PC-3 (cell line): ENCODE data around the gene CNTN4. TPM values are rescaled to one million over a fixed set of nuclear protein-coding genes. Genes with fewer than 3 reads are reported as not detected.

ENCODE experiments used
- ATAC-seq: fragments of 200-7000 bp; cut with Tn5 transposase; 2 replicates; pipeline ENCODE4 v1.9.1; 2020; ENCODE audit warnings: mild to moderate bottlenecking, moderate library complexity
- BruUV-seq: library from RNA; stranded (reverse); fragments of 400-500 nt; replicated peaks from 2 replicates; lab custom pipeline; 2021; lab: Mats Ljungman, UMichigan
- CTCF ChIA-PET: fragments of 300-600 bp; sonication (Branson Sonifier 250); formaldehyde crosslinking; loops from one replicate; lab custom pipeline; 2022; ENCODE audit warnings: antibody characterized with exemption; lab: Charles Lee
- POLR2A ChIA-PET: fragments of 300-600 bp; sonication (Branson Sonifier 250); formaldehyde crosslinking; loops from one replicate; lab custom pipeline; 2022; ENCODE audit warnings: antibody characterized with exemption; ENCODE audit not compliant: unreplicated experiment; lab: Charles Lee
- DNase-seq: peaks from one replicate; pipeline ENCODE4 v3.0.0-alpha.2; 2015
- H2AFZ ChIP-seq: fragments of 300-600 bp; sonication (generic); 2 replicates; pipeline ENCODE4 v1.6.0; 2016; ENCODE audit warnings: antibody characterized with exemption, low read length
- H3F3A ChIP-seq: fragments of 300-600 bp; sonication (generic); one replicate; pipeline ENCODE4 v1.6.0; 2017; ENCODE audit warnings: antibody characterized with exemption, low read length, control low read depth, mild to moderate bottlenecking; ENCODE audit not compliant: unreplicated experiment
- H3K27ac ChIP-seq: fragments of 300-600 bp; sonication (generic); 2 replicates; pipeline ENCODE4 v1.5.1; 2016; ENCODE audit warnings: mild to moderate bottlenecking, low read length
- H3K27me3 ChIP-seq: fragments of 300-600 bp; sonication (generic); 2 replicates; pipeline ENCODE4 v1.6.1; 2016; ENCODE audit warnings: low read length, mixed read lengths
- H3K36me3 ChIP-seq: fragments of 300-600 bp; sonication (generic); 2 replicates; pipeline ENCODE4 v1.6.1; 2016; ENCODE audit warnings: low read depth, mixed run types, low read length, mixed read lengths
- H3K4me1 ChIP-seq: fragments of 300-600 bp; sonication (generic); 2 replicates; pipeline ENCODE4 v1.5.1; 2016; ENCODE audit warnings: low read length; ENCODE audit not compliant: insufficient read depth
- H3K4me2 ChIP-seq: fragments of 300-600 bp; sonication (generic); 2 replicates; pipeline ENCODE4 v1.6.0; 2016; ENCODE audit warnings: low read length
- H3K4me3 ChIP-seq: fragments of 300-600 bp; sonication (generic); 2 replicates; pipeline ENCODE4 v1.5.1; 2016; ENCODE audit warnings: mild to moderate bottlenecking, low read length, mixed read lengths
- H3K79me2 ChIP-seq: fragments of 300-600 bp; sonication (generic); 2 replicates; pipeline ENCODE4 v1.6.1; 2017; ENCODE audit warnings: low read length, mixed read lengths
- H3K9ac ChIP-seq: fragments of 300-600 bp; sonication (generic); 2 replicates; pipeline ENCODE4 v1.6.0; 2016; ENCODE audit warnings: mild to moderate bottlenecking, low read length
- H3K9me2 ChIP-seq: fragments of 300-600 bp; sonication (generic); replicated peaks from 2 replicates; pipeline ENCODE4 v1.6.1; 2016; ENCODE audit warnings: mixed run types, low read length, mixed read lengths
- H3K9me3 ChIP-seq: fragments of 300-600 bp; sonication (generic); 2 replicates; pipeline ENCODE4 v1.6.1; 2016; ENCODE audit warnings: low read length, mixed read lengths
- H4K20me1 ChIP-seq: fragments of 300-600 bp; sonication (generic); 2 replicates; pipeline ENCODE4 v1.6.1; 2016; ENCODE audit warnings: low read length, mixed read lengths
- EZH2 ChIP-seq: fragments of 300-600 bp; sonication (generic); IDR thresholded peaks from one replicate; pipeline ENCODE4 v1.6.1; 2017; ENCODE audit warnings: antibody characterized with exemption, mild to moderate bottlenecking, low read length; ENCODE audit not compliant: unreplicated experiment
- EZH2phosphoT487 ChIP-seq: fragments of 300-600 bp; sonication (generic); IDR thresholded peaks from 2 replicates; pipeline ENCODE4 v1.6.1; 2018; ENCODE audit warnings: mild to moderate bottlenecking, antibody characterized with exemption, low read length, borderline replicate concordance
- intact Hi-C: fragments of 100-400 bp; cut with micrococcal nuclease; formaldehyde crosslinking; loops from 2 replicates; pipeline ENCODE4 v1.9.0; 2023
- total RNA-seq: library from RNA; depleted of rRNA; stranded (reverse); fragments of >200 nt; gene quantifications from 2 replicates; pipeline ENCODE4 v1.2.3, GENCODE V29; 2014
- TF ChIP-seq, protein P1 (sequence below): fragments of 300-600 bp; sonication (generic); conservative IDR thresholded peaks from 2 replicates; pipeline ENCODE4 v1.5.1; 2017; ENCODE audit warnings: antibody characterized with exemption, low read depth, mild to moderate bottlenecking, low read length

CNTN4 gene
- total RNA-seq, 1 experiment from 2014 or later: not detected

DNA sequence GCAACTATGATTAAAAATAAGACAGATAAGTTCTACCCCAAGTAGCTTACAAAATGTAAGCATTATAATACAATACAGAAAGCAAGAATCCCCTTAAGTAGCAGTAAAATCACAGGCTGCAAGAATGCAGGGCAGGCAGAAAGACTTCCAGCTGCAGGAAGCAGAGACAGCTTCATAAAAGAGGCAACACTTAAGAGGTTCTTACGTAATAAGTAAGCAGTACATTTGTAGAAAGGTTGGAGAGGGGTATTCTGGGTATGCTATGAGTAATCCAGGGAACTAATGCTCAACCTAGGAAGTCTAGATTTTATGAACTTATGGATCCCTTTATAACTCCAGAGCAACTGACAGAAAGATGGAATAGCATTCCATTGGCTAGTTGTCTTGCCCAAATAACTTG lies 859.9 kb downstream of the CNTN4 start:
- Histone ChIP-seq H3K36me3 (no peaks in the 10 kb centered on the region), H3K4me3 (no peak overlapping the region), H3K4me2 (no peak overlapping the region), H3K9ac (no peak overlapping the region), H3F3A (no peaks in the 10 kb centered on the region), H4K20me1 (no peaks in the 10 kb centered on the region), H3K9me3 (0 out of 2 replicates have a peak, but pooled peaks cover 16% of the 10 kb centered on the region), H2AFZ (no peak overlapping the region), H3K27me3 (no peaks in the 10 kb centered on the region), H3K79me2 (no peaks in the 10 kb centered on the region), H3K4me1 (no peaks in the 10 kb centered on the region), H3K9me2 (no peaks in the 10 kb centered on the region), H3K27ac (no peak overlapping the region)
- DNase-seq: no peak
- no peak for ATAC-seq
- BruUV-seq: no TSS peak
- ChIA-PET CTCF (no interaction called here), POLR2A (no interaction called here)
- TF ChIP-seq, protein P1, sequence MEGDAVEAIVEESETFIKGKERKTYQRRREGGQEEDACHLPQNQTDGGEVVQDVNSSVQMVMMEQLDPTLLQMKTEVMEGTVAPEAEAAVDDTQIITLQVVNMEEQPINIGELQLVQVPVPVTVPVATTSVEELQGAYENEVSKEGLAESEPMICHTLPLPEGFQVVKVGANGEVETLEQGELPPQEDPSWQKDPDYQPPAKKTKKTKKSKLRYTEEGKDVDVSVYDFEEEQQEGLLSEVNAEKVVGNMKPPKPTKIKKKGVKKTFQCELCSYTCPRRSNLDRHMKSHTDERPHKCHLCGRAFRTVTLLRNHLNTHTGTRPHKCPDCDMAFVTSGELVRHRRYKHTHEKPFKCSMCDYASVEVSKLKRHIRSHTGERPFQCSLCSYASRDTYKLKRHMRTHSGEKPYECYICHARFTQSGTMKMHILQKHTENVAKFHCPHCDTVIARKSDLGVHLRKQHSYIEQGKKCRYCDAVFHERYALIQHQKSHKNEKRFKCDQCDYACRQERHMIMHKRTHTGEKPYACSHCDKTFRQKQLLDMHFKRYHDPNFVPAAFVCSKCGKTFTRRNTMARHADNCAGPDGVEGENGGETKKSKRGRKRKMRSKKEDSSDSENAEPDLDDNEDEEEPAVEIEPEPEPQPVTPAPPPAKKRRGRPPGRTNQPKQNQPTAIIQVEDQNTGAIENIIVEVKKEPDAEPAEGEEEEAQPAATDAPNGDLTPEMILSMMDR: no peak
- TF ChIP-seq EZH2 (no peak), EZH2phosphoT487 (no peak)
- intact Hi-C loops: no loop called here

DNA sequence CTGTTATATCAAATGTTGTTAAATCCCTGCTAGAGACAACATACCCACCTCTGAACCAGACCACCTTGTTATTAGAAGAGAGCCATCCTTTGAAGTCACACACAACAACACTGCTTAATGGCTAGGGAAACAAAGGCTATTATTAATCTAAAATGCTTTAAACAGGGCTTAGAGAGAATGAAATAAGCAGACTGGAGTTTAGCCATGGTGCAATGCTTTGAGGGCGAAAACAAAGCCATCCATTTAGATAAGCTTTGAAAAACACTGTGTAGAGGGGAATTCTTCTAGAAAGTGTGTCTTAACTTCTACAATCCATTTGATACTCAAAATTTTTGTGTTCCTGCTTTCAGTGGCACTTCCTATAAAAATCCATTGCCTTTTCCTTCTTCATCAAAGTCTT lies 862.9 kb downstream of the CNTN4 start:
- ATAC-seq (no peak), DNase-seq (no peak)
- Histone ChIP-seq H3K27me3 (no peaks in the 10 kb centered on the region), H3K79me2 (no peaks in the 10 kb centered on the region), H3K4me3 (no peak overlapping the region), H3F3A (no peaks in the 10 kb centered on the region), H3K9me3 (0 out of 2 replicates have a peak, but pooled peaks cover 12% of the 10 kb centered on the region), H3K9me2 (no peaks in the 10 kb centered on the region), H3K27ac (no peak overlapping the region), H4K20me1 (no peaks in the 10 kb centered on the region), H3K36me3 (no peaks in the 10 kb centered on the region), H3K9ac (no peak overlapping the region), H3K4me1 (no peaks in the 10 kb centered on the region), H2AFZ (no peak overlapping the region), H3K4me2 (no peak overlapping the region)
- TF ChIP-seq, protein P1: no peak
- TF ChIP-seq EZH2 (no peak), EZH2phosphoT487 (no peak)
- intact Hi-C loops: no loop called here
- no TSS peak for BruUV-seq
- CTCF ChIA-PET: no interaction called here
- POLR2A ChIA-PET: no interaction called here

DNA sequence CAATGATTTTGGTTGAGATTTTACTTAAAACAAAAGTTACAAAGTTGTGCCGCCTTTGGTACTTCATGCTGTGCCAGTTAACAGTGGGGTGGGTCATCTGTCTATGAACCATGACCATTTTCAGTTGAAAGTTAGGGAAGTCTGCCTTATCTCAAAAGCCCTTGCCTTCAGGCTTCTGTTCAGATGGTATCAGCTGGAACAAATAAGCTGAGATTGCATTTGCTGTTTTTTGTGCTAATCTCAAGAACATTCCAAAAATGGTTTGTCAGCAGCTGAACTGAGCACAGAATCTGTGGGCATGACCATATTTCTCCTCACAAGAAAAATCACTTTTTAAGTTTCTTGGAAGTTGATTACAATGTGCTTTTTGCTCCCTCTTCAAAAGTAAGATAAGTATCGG lies 869.2 kb downstream of the CNTN4 start:
- intact Hi-C loops: no loop called here
- no peaks in the 10 kb centered on the region for H3F3A ChIP-seq
- CTCF ChIA-PET: no interaction called here
- no peak overlapping the region for H2AFZ ChIP-seq
- no peaks in the 10 kb centered on the region for H3K36me3 ChIP-seq
- H3K4me3 ChIP-seq: no peak overlapping the region
- DNase-seq: no peak
- no peaks in the 10 kb centered on the region for H4K20me1 ChIP-seq
- no peaks in the 10 kb centered on the region for H3K27me3 ChIP-seq
- no peak for ATAC-seq
- H3K9ac ChIP-seq: no peak overlapping the region
- POLR2A ChIA-PET: no interaction called here
- H3K4me2 ChIP-seq: no peak overlapping the region
- H3K27ac ChIP-seq: no peak overlapping the region
- H3K9me2 ChIP-seq: no peaks in the 10 kb centered on the region
- peaks cover 5% of the 10 kb centered on the region; the same call in 1 of the 2 replicates for H3K9me3 ChIP-seq
- no peaks in the 10 kb centered on the region for H3K79me2 ChIP-seq
- no peak for TF ChIP-seq EZH2
- TF ChIP-seq EZH2phosphoT487: no peak
- TF ChIP-seq, protein P1: no peak
- BruUV-seq: no TSS peak
- H3K4me1 ChIP-seq: no peaks in the 10 kb centered on the region
